Neural cell (in vitro differentiated cells): ENCODE results near the gene P2RY6. TPM values are rescaled to one million over a fixed set of nuclear protein-coding genes. Genes with fewer than 3 reads are reported as not detected.

Source experiments
- H2AFZ ChIP-seq: fragments of 200-600, 300-800 bp; sonication (generic), shearing (Covaris generic); 2 replicates; pipeline ENCODE4 v1.6.0; 2014; ENCODE audit warnings: low read depth, mild to moderate bottlenecking, antibody characterized with exemption, low read length, moderate library complexity
- H3F3A ChIP-seq: fragments of 200-600 bp; shearing (Covaris generic); 2 replicates; pipeline ENCODE4 v1.6.1; 2016; ENCODE audit warnings: mild to moderate bottlenecking, moderate library complexity, mixed read lengths, antibody characterized with exemption, low read length; ENCODE audit not compliant: insufficient read depth, poor library complexity, severe bottlenecking
- H3K27ac ChIP-seq: fragments of 200-600, 300-800 bp; sonication (generic), shearing (Covaris generic); 2 replicates; pipeline ENCODE4 v1.5.1; 2014; ENCODE audit warnings: mild to moderate bottlenecking, low read length, moderate library complexity
- H3K27me3 ChIP-seq: fragments of 300-800, 200-600 bp; sonication (generic), shearing (Covaris generic); 2 replicates; pipeline ENCODE4 v1.6.0; 2014; ENCODE audit warnings: mild to moderate bottlenecking, low read depth, low read length, moderate library complexity; ENCODE audit not compliant: insufficient read depth
- H3K36me3 ChIP-seq: fragments of 300-800, 200-600 bp; sonication (generic), shearing (Covaris generic); 2 replicates; pipeline ENCODE4 v1.5.1; 2014; ENCODE audit warnings: mild to moderate bottlenecking, antibody characterized with exemption, low read length, moderate library complexity; ENCODE audit not compliant: insufficient read depth
- H3K4me2 ChIP-seq: fragments of 300-800, 200-600 bp; sonication (generic), shearing (Covaris generic); 2 replicates; pipeline ENCODE4 v1.6.0; 2014; ENCODE audit warnings: mild to moderate bottlenecking, low read length
- H3K4me3 ChIP-seq: fragments of 300-800, 200-600 bp; sonication (generic), shearing (Covaris generic); 2 replicates; pipeline ENCODE4 v1.5.1; 2014; ENCODE audit warnings: mild to moderate bottlenecking, low read length, moderate library complexity
- H3K79me2 ChIP-seq: fragments of 200-600 bp; shearing (Covaris generic); replicated peaks from 2 replicates; pipeline ENCODE4 v1.6.0; 2014; ENCODE audit warnings: mild to moderate bottlenecking, low read length, moderate library complexity; ENCODE audit not compliant: insufficient read depth
- H3K9ac ChIP-seq: fragments of 300-800, 200-600 bp; sonication (generic), shearing (Covaris generic); 2 replicates; pipeline ENCODE4 v1.6.1; 2016; ENCODE audit warnings: mild to moderate bottlenecking, low read length, mixed read lengths
- H3K9me2 ChIP-seq: fragments of 200-600 bp; shearing (Covaris generic); 2 replicates; pipeline ENCODE4 v1.6.1; 2016; ENCODE audit warnings: mild to moderate bottlenecking, low read length, mixed read lengths; ENCODE audit not compliant: insufficient read depth
- H3K9me3 ChIP-seq: fragments of 200-600, 300-800 bp; sonication (generic), shearing (Covaris generic); 2 replicates; pipeline ENCODE4 v1.6.1; 2016; ENCODE audit warnings: mild to moderate bottlenecking, mixed run types, low read length, moderate library complexity, mixed read lengths
- H4K20me1 ChIP-seq: fragments of 200-600 bp; shearing (Covaris generic); 2 replicates; pipeline ENCODE4 v1.6.1; 2016; ENCODE audit warnings: mild to moderate bottlenecking, mixed run types; ENCODE audit not compliant: insufficient read depth
- EP300 ChIP-seq: fragments of 450-650 bp; conservative IDR thresholded peaks from 2 replicates; pipeline ENCODE4 v1.6.1; 2014; ENCODE audit warnings: antibody characterized with exemption, mild to moderate bottlenecking, moderate library complexity; ENCODE audit not compliant: poor library complexity, severe bottlenecking
- EZH2 ChIP-seq: fragments of 200-600, 300-800 bp; shearing (Covaris generic), sonication (generic); IDR thresholded peaks from 2 replicates; pipeline ENCODE4 v1.6.1; 2014; ENCODE audit warnings: antibody characterized with exemption, low read length, borderline replicate concordance, mild to moderate bottlenecking; ENCODE audit not compliant: insufficient read depth, poor library complexity, severe bottlenecking
- MXI1 ChIP-seq: fragments of 450-650 bp; conservative IDR thresholded peaks from 2 replicates; pipeline ENCODE4 v1.6.1; 2014; ENCODE audit warnings: antibody characterized with exemption, mild to moderate bottlenecking; ENCODE audit not compliant: poor library complexity, severe bottlenecking
- POLR2AphosphoS5 ChIP-seq: IDR thresholded peaks from 2 replicates; pipeline ENCODE4 v1.6.1; 2012
- RAD21 ChIP-seq: fragments of 450-650 bp; conservative IDR thresholded peaks from 2 replicates; pipeline ENCODE4 v1.6.1; 2014; ENCODE audit warnings: antibody characterized with exemption, mild to moderate bottlenecking, moderate library complexity
- SMC3 ChIP-seq: fragments of 450-650 bp; conservative IDR thresholded peaks from 2 replicates; pipeline ENCODE4 v1.6.1; 2014; ENCODE audit warnings: antibody characterized with exemption, mild to moderate bottlenecking, moderate library complexity; ENCODE audit not compliant: poor library complexity
- TAF1 ChIP-seq: IDR thresholded peaks from 2 replicates; pipeline ENCODE4 v1.6.1; 2012; ENCODE audit warnings: low read depth
- polyA plus RNA-seq: library from polyadenylated mRNA; depleted of rRNA; stranded (reverse); fragments of >200 nt; gene quantifications from 2 replicates; pipeline ENCODE4 v1.2.3, GENCODE V29; 2014
- TF ChIP-seq, protein P1 (sequence below): fragments of 450-650 bp; IDR thresholded peaks from 2 replicates; pipeline ENCODE4 v1.5.1; 2014; ENCODE audit warnings: antibody characterized with exemption, mild to moderate bottlenecking, moderate library complexity; ENCODE audit not compliant: poor library complexity, severe bottlenecking
- TF ChIP-seq, protein P2 (sequence below): IDR thresholded peaks from 2 replicates; pipeline ENCODE4 v1.6.1; 2012; ENCODE audit warnings: borderline replicate concordance

Gene P2RY6
- polyA plus RNA-seq, 1 donor from 2014 or later, result not detected

DNA sequence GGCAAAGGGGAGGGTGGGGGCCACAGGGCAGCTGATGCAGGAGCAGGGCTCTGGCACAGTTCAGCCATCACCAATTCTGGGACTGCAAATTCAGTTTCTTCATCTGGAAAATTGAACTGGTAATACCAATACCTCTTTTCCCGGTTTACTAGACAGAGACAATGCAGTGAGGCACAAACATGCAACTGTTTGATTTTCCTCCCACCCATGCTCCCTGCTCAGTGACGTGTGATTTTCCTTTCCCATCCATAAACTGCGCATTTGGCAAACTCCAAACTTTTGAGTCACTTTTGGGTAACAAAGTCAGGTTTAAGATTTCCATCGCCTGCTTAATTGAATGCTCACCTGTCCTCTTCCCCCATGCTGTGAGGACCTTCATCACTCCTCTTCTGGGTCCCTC lies 30.8 kb upstream of the P2RY6 start:
- Histone ChIP-seq H3K4me3 (no peak overlapping the region), H3K4me2 (no peak overlapping the region), H2AFZ (no peak overlapping the region), H4K20me1 (no peaks in the 10 kb centered on the region), H3K9me2 (no peaks in the 10 kb centered on the region), H3F3A (no peaks in the 10 kb centered on the region), H3K27ac (no peak overlapping the region), H3K9ac (no peak overlapping the region), H3K27me3 (no peaks in the 10 kb centered on the region), H3K9me3 (no peaks in the 10 kb centered on the region), H3K79me2 (no peaks in the 10 kb centered on the region), H3K36me3 (no peaks in the 10 kb centered on the region)
- no peak for TF ChIP-seq TAF1
- no peak for TF ChIP-seq EZH2
- TF ChIP-seq, protein P1, sequence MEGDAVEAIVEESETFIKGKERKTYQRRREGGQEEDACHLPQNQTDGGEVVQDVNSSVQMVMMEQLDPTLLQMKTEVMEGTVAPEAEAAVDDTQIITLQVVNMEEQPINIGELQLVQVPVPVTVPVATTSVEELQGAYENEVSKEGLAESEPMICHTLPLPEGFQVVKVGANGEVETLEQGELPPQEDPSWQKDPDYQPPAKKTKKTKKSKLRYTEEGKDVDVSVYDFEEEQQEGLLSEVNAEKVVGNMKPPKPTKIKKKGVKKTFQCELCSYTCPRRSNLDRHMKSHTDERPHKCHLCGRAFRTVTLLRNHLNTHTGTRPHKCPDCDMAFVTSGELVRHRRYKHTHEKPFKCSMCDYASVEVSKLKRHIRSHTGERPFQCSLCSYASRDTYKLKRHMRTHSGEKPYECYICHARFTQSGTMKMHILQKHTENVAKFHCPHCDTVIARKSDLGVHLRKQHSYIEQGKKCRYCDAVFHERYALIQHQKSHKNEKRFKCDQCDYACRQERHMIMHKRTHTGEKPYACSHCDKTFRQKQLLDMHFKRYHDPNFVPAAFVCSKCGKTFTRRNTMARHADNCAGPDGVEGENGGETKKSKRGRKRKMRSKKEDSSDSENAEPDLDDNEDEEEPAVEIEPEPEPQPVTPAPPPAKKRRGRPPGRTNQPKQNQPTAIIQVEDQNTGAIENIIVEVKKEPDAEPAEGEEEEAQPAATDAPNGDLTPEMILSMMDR, result no peak
- no peak for TF ChIP-seq MXI1
- TF ChIP-seq RAD21, result no peak
- TF ChIP-seq SMC3, result no peak
- TF ChIP-seq POLR2AphosphoS5, result no peak
- TF ChIP-seq EP300, result no peak
- TF ChIP-seq, protein P2, sequence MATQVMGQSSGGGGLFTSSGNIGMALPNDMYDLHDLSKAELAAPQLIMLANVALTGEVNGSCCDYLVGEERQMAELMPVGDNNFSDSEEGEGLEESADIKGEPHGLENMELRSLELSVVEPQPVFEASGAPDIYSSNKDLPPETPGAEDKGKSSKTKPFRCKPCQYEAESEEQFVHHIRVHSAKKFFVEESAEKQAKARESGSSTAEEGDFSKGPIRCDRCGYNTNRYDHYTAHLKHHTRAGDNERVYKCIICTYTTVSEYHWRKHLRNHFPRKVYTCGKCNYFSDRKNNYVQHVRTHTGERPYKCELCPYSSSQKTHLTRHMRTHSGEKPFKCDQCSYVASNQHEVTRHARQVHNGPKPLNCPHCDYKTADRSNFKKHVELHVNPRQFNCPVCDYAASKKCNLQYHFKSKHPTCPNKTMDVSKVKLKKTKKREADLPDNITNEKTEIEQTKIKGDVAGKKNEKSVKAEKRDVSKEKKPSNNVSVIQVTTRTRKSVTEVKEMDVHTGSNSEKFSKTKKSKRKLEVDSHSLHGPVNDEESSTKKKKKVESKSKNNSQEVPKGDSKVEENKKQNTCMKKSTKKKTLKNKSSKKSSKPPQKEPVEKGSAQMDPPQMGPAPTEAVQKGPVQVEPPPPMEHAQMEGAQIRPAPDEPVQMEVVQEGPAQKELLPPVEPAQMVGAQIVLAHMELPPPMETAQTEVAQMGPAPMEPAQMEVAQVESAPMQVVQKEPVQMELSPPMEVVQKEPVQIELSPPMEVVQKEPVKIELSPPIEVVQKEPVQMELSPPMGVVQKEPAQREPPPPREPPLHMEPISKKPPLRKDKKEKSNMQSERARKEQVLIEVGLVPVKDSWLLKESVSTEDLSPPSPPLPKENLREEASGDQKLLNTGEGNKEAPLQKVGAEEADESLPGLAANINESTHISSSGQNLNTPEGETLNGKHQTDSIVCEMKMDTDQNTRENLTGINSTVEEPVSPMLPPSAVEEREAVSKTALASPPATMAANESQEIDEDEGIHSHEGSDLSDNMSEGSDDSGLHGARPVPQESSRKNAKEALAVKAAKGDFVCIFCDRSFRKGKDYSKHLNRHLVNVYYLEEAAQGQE, result no peak

DNA sequence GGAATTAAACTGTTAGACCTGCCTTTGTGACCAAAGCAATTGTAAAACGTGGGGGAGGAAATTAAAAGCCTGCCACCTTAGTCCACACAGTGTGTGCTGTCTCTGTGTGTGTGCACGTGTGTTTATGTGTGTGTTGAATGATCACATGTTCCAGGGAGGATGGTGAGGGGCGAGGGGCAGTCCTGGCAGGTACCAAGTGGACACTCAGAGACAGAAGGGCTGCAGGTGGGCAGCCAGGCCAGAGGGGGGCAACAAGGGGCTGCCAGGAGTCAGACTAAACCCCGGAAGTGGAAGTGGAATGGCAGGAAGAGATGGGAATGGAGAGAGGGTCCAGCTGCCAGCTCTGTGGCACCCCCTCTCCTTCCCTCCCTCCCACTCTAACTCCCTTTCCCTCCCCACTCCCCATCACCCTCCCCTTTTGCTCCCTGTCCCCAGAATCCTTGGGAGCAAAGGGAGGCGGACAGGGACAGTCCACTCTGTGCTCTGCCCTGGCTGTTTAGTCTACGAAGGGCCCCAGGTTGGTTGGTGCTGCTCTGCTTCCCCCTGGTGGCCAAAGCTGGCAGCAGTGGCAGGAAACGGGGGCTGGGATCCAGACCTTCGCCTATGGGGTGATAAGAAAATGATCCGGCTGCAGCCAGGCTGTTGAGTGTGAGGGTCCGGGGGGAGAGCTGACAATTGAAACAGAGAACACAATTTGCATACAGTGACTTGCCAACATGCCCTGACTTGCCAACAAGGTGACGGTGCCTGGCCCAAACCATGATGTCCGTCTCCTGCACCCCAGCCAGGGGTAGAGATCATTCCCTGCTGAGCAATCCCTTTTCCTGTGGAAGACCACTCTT lies 29.7 kb upstream of the P2RY6 start:
- no peaks in the 10 kb centered on the region for H3F3A ChIP-seq
- H2AFZ ChIP-seq, result no peak overlapping the region
- TF ChIP-seq SMC3 (peak; percentile 84), EP300 (no peak), TAF1 (no peak), RAD21 (peak; percentile 80), POLR2AphosphoS5 (no peak)
- TF ChIP-seq, protein P1, result peak; percentile 79
- TF ChIP-seq, protein P2, result no peak
- H3K27ac ChIP-seq, result no peak overlapping the region
- no peak overlapping the region for H3K4me3 ChIP-seq
- H3K9me2 ChIP-seq, result no peaks in the 10 kb centered on the region
- no peak overlapping the region for H3K9ac ChIP-seq
- no peaks in the 10 kb centered on the region for H3K79me2 ChIP-seq
- H4K20me1 ChIP-seq, result no peaks in the 10 kb centered on the region
- no peak overlapping the region for H3K4me2 ChIP-seq
- H3K9me3 ChIP-seq, result no peaks in the 10 kb centered on the region
- H3K27me3 ChIP-seq, result no peaks in the 10 kb centered on the region
- H3K36me3 ChIP-seq, result no peaks in the 10 kb centered on the region
